ENCODE measurements around the gene LPCAT3. TPM values are rescaled to one million over a fixed set of nuclear protein-coding genes. Genes with fewer than 3 reads are reported as not detected.

Gene LPCAT3
- total and polyA plus RNA-seq, 4 donors, result 45.4 to 78.6 (median 56.2) TPM

- Histone ChIP-seq H3K27me3 (ENCODE audit: control insufficient read depth in 3 of 3, insufficient read depth in 3 of 3, low read length in 2 of 3) (no peaks in the 10 kb centered on the region), H3K9ac (ENCODE audit: insufficient read depth in 1 of 2, low read length in 2 of 2) (peak overlapping the region in 1 of 2 donors; percentile 37), H3K4me1 (ENCODE audit: control insufficient read depth in 5 of 5, insufficient read depth in 5 of 5, low read length in 5 of 5) (peaks cover 7 to 40% (median 17%) of the 10 kb centered on the region in 5 donors), H3K9me3 (ENCODE audit: control insufficient read depth in 4 of 4, insufficient read depth in 3 of 4, low read length in 3 of 4) (no peaks in the 10 kb centered on the region), H3K27ac (ENCODE audit: low read depth in 1 of 2, low read length in 1 of 2) (peak overlapping the region in 1 of 2 donors; percentile 87), H3K4me3 (no peak overlapping the region), H3K36me3 (ENCODE audit: control insufficient read depth in 4 of 4, insufficient read depth in 4 of 4, low read length in 4 of 4) (peaks cover 8 to 42% (median 33%) of the 10 kb centered on the region in 4 donors)
- TF ChIP-seq CTCF (IDR thresholded peaks at IDR 0.05; ENCODE audit: control extremely low read depth, extremely low read depth), result peak; percentile 95
- ATAC-seq (ENCODE audit: insufficient read depth, low FRiP score) (peak; percentile 35), DNase-seq (peak; percentile 89 to 90 (median 89))
- 19 to 23% methylated on average over 12 of the region's 12 CpGs for WGBS, 2 donors
Measured at GRCh38 chr12:6965026-6965661, 53.1 kb downstream of the LPCAT3 start.

GRCh38 chr12:6964605-6965025 is 53.7 kb downstream of the LPCAT3 start:
- Histone ChIP-seq H3K27me3 (ENCODE audit: control insufficient read depth in 3 of 3, insufficient read depth in 3 of 3, low read length in 2 of 3) (no peaks in the 10 kb centered on the region), H3K27ac (ENCODE audit: low read depth in 1 of 2, low read length in 1 of 2) (peak overlapping the region in 1 of 2 donors; percentile 87), H3K4me3 (no peak overlapping the region), H3K4me1 (ENCODE audit: control insufficient read depth in 5 of 5, insufficient read depth in 5 of 5, low read length in 5 of 5) (peaks cover 7 to 34% (median 21%) of the 10 kb centered on the region in 5 donors), H3K9ac (ENCODE audit: insufficient read depth in 1 of 2, low read length in 2 of 2) (peak overlapping the region in 1 of 2 donors; percentile 37), H3K36me3 (ENCODE audit: control insufficient read depth in 4 of 4, insufficient read depth in 4 of 4, low read length in 4 of 4) (peaks cover 8 to 38% (median 34%) of the 10 kb centered on the region in 4 donors), H3K9me3 (ENCODE audit: control insufficient read depth in 4 of 4, insufficient read depth in 3 of 4, low read length in 3 of 4) (no peaks in the 10 kb centered on the region)
- no peak for DNase-seq
- no peak for TF ChIP-seq CTCF (IDR thresholded peaks at IDR 0.05; ENCODE audit: control extremely low read depth, extremely low read depth)
- WGBS, 2 donors, result 63 to 75% methylated on average over 8 of the region's 8 CpGs
- ATAC-seq (ENCODE audit: insufficient read depth, low FRiP score), result no peak

GRCh38 chr12:6963791-6964413 is 54.4 kb downstream of the LPCAT3 start:
- H3K4me1 ChIP-seq (ENCODE audit: control insufficient read depth in 5 of 5, insufficient read depth in 5 of 5, low read length in 5 of 5), result peaks cover 1 to 27% (median 17%) of the 10 kb centered on the region in 5 donors
- H3K36me3 ChIP-seq (ENCODE audit: control insufficient read depth in 4 of 4, insufficient read depth in 4 of 4, low read length in 4 of 4), result peaks cover 8 to 38% (median 30%) of the 10 kb centered on the region in 4 donors
- peak overlapping the region in 1 of 2 donors; percentile 51 for H3K9ac ChIP-seq (ENCODE audit: insufficient read depth in 1 of 2, low read length in 2 of 2)
- DNase-seq, result peak in 1 of 3 donors; percentile 39
- WGBS, 2 donors, result 52 to 65% methylated on average over 17 of the region's 17 CpGs
- ATAC-seq (ENCODE audit: insufficient read depth, low FRiP score), result no peak
- peak overlapping the region in 1 of 2 donors; percentile 61 for H3K27ac ChIP-seq (ENCODE audit: low read depth in 1 of 2, low read length in 1 of 2)
- no peak for TF ChIP-seq CTCF (IDR thresholded peaks at IDR 0.05; ENCODE audit: control extremely low read depth, extremely low read depth)
- H3K4me3 ChIP-seq, result peak overlapping the region; percentile 43
- H3K27me3 ChIP-seq (ENCODE audit: control insufficient read depth in 3 of 3, insufficient read depth in 3 of 3, low read length in 2 of 3), result no peaks in the 10 kb centered on the region
- H3K9me3 ChIP-seq (ENCODE audit: control insufficient read depth in 4 of 4, insufficient read depth in 3 of 4, low read length in 3 of 4), result no peaks in the 10 kb centered on the region
